ENCODE results near the gene LRP4.

DNA sequence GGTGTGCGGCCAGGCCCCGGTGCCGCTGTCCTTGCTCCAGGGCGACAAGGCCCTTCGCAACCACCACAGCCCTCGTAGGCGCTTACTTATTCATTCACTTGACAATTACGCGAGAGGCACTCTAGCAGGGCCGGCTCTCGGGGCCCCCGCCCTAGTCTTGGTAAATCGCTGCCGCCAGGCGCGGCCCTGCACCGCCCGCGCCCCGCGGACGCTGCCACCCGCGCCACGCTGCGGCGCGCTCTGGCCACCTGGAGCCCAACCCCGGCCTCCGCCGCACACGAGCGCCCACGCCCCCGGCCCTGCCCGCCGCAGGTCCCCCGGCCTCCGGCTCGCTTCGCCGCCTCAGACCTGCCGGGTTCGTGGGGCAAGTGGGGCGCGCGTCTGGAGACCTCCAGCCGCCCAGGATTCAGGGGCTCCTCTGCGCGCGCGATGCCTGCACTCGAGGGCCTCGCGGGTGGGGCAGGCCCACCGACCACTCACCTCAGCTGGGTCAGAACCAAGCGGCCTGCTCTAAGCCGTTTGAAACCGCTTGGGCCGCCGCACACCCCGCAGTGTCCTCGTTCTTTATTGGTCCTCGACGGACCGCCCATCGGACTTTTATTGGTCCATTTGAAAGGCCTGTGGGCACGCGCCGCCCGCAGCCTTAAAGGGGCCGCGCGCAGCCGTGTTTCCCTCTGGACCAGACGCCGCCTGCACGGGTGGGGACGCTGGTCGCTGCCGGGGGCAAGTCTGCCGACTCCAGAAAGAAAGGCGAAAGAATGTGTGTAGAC lies 72.4 kb downstream of the LRP4 start, which contains the start of gene CKAP5:
- peak; percentile 76 for TF ChIP-seq POLR2A (IDR thresholded peaks at IDR 0.05; ENCODE audit: low read depth, low read length)
- TF ChIP-seq TAF1 (IDR thresholded peaks at IDR 0.05; ENCODE audit: borderline replicate concordance, low read depth, low read length): peak; percentile 39; the same call in 1 of the 2 replicates
- TF ChIP-seq POLR2AphosphoS5 (IDR thresholded peaks at IDR 0.05; ENCODE audit: low read depth, low read length): peak; percentile 75

Data from GM12892 (cell line).